Breast epithelium (tissue), 4 donors: ENCODE results near the gene LIN28B. TPM values are rescaled to one million over a fixed set of nuclear protein-coding genes. Genes with fewer than 3 reads are reported as not detected.
"Not testable (repeated sequence)": the region's sequence is repeated elsewhere in the genome, so short reads cannot be mapped to it uniquely, and the experiment has no call there.

Experiments
- DNase-seq, 2 donors: peaks; one replicate each; pipeline ENCODE4 v3.0.0-alpha.2; 2019; ENCODE audit warnings: low spot score in 2 of 2
- H3K27ac ChIP-seq, 2 donors: fragments of 200-600 bp; sonication (generic) in 1 of 2; one replicate each; pipeline ENCODE4 v1.5.1; 2016 to 2019; ENCODE audit warnings: mild to moderate bottlenecking in 1 of 2
- H3K27me3 ChIP-seq, 2 donors: fragments of 200-600 bp; sonication (generic) in 1 of 2; one replicate each; pipeline versions ENCODE4 v1.5.1 to v1.6.0; 2017 to 2019; ENCODE audit warnings: control low read depth in 1 of 2, mild to moderate bottlenecking in 1 of 2
- H3K36me3 ChIP-seq: fragments of 200-600 bp; one replicate; pipeline ENCODE4 v1.5.1; 2019
- H3K4me1 ChIP-seq, 2 donors: fragments of 200-600 bp; sonication (generic); one replicate each; pipeline ENCODE4 v1.5.1; 2016 to 2019; ENCODE audit warnings: control low read depth in 1 of 2
- H3K4me3 ChIP-seq, 3 donors: fragments of 200-600 bp; sonication (generic); 1 replicate in 2 of 3; 2 replicates in 1 of 3; pipeline ENCODE4 v1.5.1; 2016 to 2019; ENCODE audit warnings: mild to moderate bottlenecking in 3 of 3, moderate library complexity in 2 of 3
- H3K9me3 ChIP-seq, 2 donors: fragments of 200-600 bp; sonication (generic) in 1 of 2; one replicate each; pipeline ENCODE4 v1.5.1; 2016 to 2019; ENCODE audit warnings: control low read depth in 1 of 2
- CTCF ChIP-seq, 3 donors: fragments of 450-650 bp; IDR thresholded peaks; one replicate each; pipeline ENCODE4 v1.5.1; 2016 to 2017; ENCODE audit warnings: antibody characterized with exemption in 3 of 3, mild to moderate bottlenecking in 3 of 3, moderate library complexity in 3 of 3
- POLR2A ChIP-seq: fragments of 450-650 bp; IDR thresholded peaks from one replicate; pipeline ENCODE4 v1.6.1; 2016; ENCODE audit warnings: antibody characterized with exemption, mild to moderate bottlenecking, moderate library complexity
- POLR2AphosphoS5 ChIP-seq, 3 donors: sonication (generic); formaldehyde crosslinking; IDR thresholded peaks; one replicate each; pipeline ENCODE4 v1.6.1; 2017; ENCODE audit warnings: antibody characterized with exemption in 3 of 3
- intact Hi-C: fragments of 100-400 bp; cut with DNase I; formaldehyde crosslinking; loops from one replicate; pipeline ENCODE4 v1.15.1; 2023; ENCODE audit warnings: low total_unique reads
- total RNA-seq, 3 donors: library from RNA; depleted of rRNA; stranded (reverse); fragments of >200 nt; gene quantifications; one replicate each; pipeline ENCODE4 v1.1.0, GENCODE V29; 2016

Gene LIN28B
- total RNA-seq, 3 donors from 2014 or later = not detected

DNA sequence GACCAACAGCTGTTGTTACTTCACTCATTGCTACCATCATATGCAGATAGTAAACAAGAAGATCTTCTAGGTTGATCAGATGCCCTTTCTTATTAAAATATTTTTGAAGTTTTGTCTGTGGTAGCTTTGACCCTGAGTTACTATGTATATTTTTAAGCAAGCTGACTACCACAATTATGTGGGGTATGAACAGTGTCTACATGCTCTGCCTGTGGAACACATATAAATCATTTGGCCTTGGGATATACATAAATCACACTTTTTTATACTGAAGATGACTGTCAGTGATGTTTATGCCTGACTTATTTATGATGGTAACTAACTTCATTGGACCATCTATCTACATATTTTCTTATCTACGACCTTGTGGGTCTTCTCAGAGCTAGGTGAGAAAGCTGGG lies 44.2 kb downstream of the LIN28B start:
- no peaks in the 10 kb centered on the region for H3K36me3 ChIP-seq
- no peaks in the 10 kb centered on the region for H3K9me3 ChIP-seq
- no peaks in the 10 kb centered on the region for H3K4me1 ChIP-seq
- DNase-seq = no peak
- intact Hi-C loops = no loop called here
- no peak overlapping the region for H3K27ac ChIP-seq
- TF ChIP-seq CTCF (IDR thresholded peaks at IDR 0.05) = no peak
- TF ChIP-seq POLR2AphosphoS5 (IDR thresholded peaks at IDR 0.05) = no peak
- TF ChIP-seq POLR2A = no peak
- no peaks in the 10 kb centered on the region for H3K27me3 ChIP-seq
- no peak overlapping the region for H3K4me3 ChIP-seq

GRCh38 chr6:105001906-105002305 lies 45.0 kb downstream of the LIN28B start:
- DNase-seq = no peak
- Histone ChIP-seq H3K4me3 (no peak overlapping the region), H3K27me3 (no peaks in the 10 kb centered on the region), H3K9me3 (no peaks in the 10 kb centered on the region), H3K4me1 (no peaks in the 10 kb centered on the region), H3K36me3 (no peaks in the 10 kb centered on the region), H3K27ac (no peak overlapping the region)
- intact Hi-C loops = no loop called here
- TF ChIP-seq POLR2A (no peak), POLR2AphosphoS5 (IDR thresholded peaks at IDR 0.05) (no peak), CTCF (IDR thresholded peaks at IDR 0.05) (no peak)

DNA sequence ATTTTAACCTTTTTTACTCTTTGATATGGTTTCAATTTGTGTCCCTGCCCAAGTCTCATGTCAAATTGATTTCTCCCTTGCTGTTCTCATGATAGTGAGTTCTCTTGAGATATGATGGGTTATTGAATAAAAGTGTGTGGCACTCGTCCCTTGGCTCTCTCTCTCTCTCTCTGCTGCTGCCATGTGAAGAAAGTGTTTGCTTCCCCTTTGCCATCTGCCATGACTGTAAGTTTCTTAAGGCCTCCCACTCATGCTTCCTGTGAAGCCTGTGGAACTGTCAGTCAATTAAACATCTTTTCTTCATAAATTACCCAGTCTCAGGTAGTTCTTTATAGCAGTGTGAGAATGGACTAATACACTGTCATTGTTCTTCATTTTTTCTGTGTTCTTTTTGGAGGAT lies 48.5 kb downstream of the LIN28B start:
- Histone ChIP-seq H3K27ac (no peak overlapping the region), H3K4me1 (no peaks in the 10 kb centered on the region), H3K36me3 (no peaks in the 10 kb centered on the region), H3K27me3 (no peaks in the 10 kb centered on the region), H3K4me3 (no peak overlapping the region), H3K9me3 (no peaks in the 10 kb centered on the region)
- DNase-seq = no peak
- intact Hi-C loops = no loop called here
- TF ChIP-seq POLR2A (no peak), POLR2AphosphoS5 (IDR thresholded peaks at IDR 0.05) (no peak), CTCF (IDR thresholded peaks at IDR 0.05) (no peak)

GRCh38 chr6:105013459-105013858 lies 56.6 kb downstream of the LIN28B start:
- H3K9me3 ChIP-seq, H3K36me3 ChIP-seq, H3K4me3 ChIP-seq, H3K27ac ChIP-seq, intact Hi-C loops, H3K4me1 ChIP-seq, H3K27me3 ChIP-seq, DNase-seq: not testable (repeated sequence)

DNA sequence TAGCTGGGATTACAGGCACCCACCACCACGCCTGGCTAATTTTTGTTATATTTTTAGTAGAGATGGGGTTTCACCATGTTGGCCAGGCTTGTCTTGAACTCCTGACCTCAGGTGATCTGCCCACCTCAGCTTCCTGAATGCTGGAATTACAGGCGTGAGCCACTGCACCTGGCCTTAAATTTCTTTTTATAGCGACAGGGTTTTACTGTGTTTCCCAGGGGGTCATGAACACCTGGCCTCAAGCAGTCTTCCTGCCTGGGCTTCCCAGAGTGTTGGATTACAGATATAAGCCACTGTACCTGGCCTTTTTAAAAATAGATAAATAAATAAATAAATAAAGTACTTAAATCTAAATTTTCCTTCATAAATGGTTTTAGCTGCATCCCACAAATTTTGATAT lies 57.5 kb downstream of the LIN28B start:
- intact Hi-C loops = no loop called here
- no peak for DNase-seq
- H3K4me3 ChIP-seq = no peak overlapping the region
- TF ChIP-seq POLR2AphosphoS5 (IDR thresholded peaks at IDR 0.05) (no peak), POLR2A (no peak), CTCF (IDR thresholded peaks at IDR 0.05) (no peak)
- H3K9me3 ChIP-seq = no peaks in the 10 kb centered on the region
- H3K36me3 ChIP-seq = no peaks in the 10 kb centered on the region
- no peaks in the 10 kb centered on the region for H3K4me1 ChIP-seq
- no peak overlapping the region for H3K27ac ChIP-seq
- no peaks in the 10 kb centered on the region for H3K27me3 ChIP-seq

- TF ChIP-seq CTCF (IDR thresholded peaks at IDR 0.05) (no peak), POLR2A (no peak), POLR2AphosphoS5 (IDR thresholded peaks at IDR 0.05) (no peak)
- DNase-seq = no peak
- Histone ChIP-seq H3K27me3 (no peaks in the 10 kb centered on the region), H3K4me1 (no peaks in the 10 kb centered on the region), H3K36me3 (no peaks in the 10 kb centered on the region), H3K9me3 (no peaks in the 10 kb centered on the region), H3K4me3 (no peak overlapping the region), H3K27ac (no peak overlapping the region)
- intact Hi-C loops = no loop called here
These were observed 58.0 kb downstream of the LIN28B start for GRCh38 chr6:105014954-105015353.
